Endothelial cell of umbilical vein (primary cell): Measurements from ENCODE around the gene KISS1. TPM values are rescaled to one million over a fixed set of nuclear protein-coding genes. Genes with fewer than 3 reads are reported as not detected.

Source experiments
- BruUV-seq: library from RNA; stranded (reverse); fragments of 400-500 nt; replicated peaks from 2 replicates; lab custom pipeline; 2021; lab: Mats Ljungman, UMichigan
- CTCF ChIA-PET: fragments of 300-600, 350-600 bp; sonication (Branson Sonifier 250); formaldehyde crosslinking; loops from one replicate; lab custom pipeline; 2021; ENCODE audit warnings: antibody characterized with exemption, inconsistent platforms; lab: Charles Lee
- POLR2A ChIA-PET: fragments of 300-600, 350-600 bp; sonication (Branson Sonifier 250); formaldehyde crosslinking; loops from one replicate; lab custom pipeline; 2021; ENCODE audit warnings: antibody characterized with exemption, inconsistent platforms; lab: Charles Lee
- DNase-seq: peaks from one replicate; pipeline ENCODE4 v3.0.0-alpha.2; 2011; ENCODE audit warnings: low read depth, low spot score
- FAIRE-seq: peaks from 2 replicates; lab custom pipeline; 2011; peaks lifted over from hg19 to GRCh38; lab: Jason Lieb, UNC
- H2AFZ ChIP-seq: 2 replicates; pipeline ENCODE4 v1.6.0; 2012; ENCODE audit warnings: low read depth, low read length, control low read depth, inconsistent platforms
- H3K27ac ChIP-seq: 2 replicates; pipeline ENCODE4 v1.5.1; 2011; ENCODE audit warnings: low read depth, mild to moderate bottlenecking, control low read depth, low read length, moderate library complexity; ENCODE audit not compliant: insufficient read depth
- H3K27me3 ChIP-seq, 2 experiments: 2 replicates each; pipeline versions ENCODE4 v1.6.0 to v1.6.1; 2011; ENCODE audit warnings: low read length in 2 of 2, mixed read lengths in 1 of 2; ENCODE audit not compliant: control insufficient read depth in 2 of 2, insufficient read depth in 2 of 2
- H3K36me3 ChIP-seq, 2 experiments: 2 replicates in 1 of 2; 3 replicates in 1 of 2; pipeline ENCODE4 v1.5.1; 2011; ENCODE audit warnings: low read length in 2 of 2, mild to moderate bottlenecking in 1 of 2, moderate library complexity in 1 of 2; ENCODE audit not compliant: control insufficient read depth in 2 of 2, insufficient read depth in 2 of 2; ENCODE audit errors: extremely low read depth in 1 of 2
- H3K4me1 ChIP-seq: 3 replicates; pipeline ENCODE4 v1.5.1; 2011; ENCODE audit warnings: mild to moderate bottlenecking, low read length; ENCODE audit not compliant: control insufficient read depth, insufficient read depth; ENCODE audit errors: extremely low read depth
- H3K4me2 ChIP-seq: 2 replicates; pipeline ENCODE4 v1.6.1; 2011; ENCODE audit warnings: low read length, control low read depth, mixed read lengths; ENCODE audit not compliant: insufficient read depth
- H3K4me3 ChIP-seq, 3 experiments: fragments of 200-600 bp in 1 of 3; sonication (generic), shearing (Covaris generic) in 1 of 3; replicated peaks in 1 of 3; 2 replicates each; pipeline ENCODE4 v1.5.1; 2011 to 2016; ENCODE audit warnings: control low read depth in 3 of 3, low read length in 3 of 3, mild to moderate bottlenecking in 2 of 3, inconsistent platforms in 1 of 3, low read depth in 1 of 3, moderate library complexity in 1 of 3; ENCODE audit not compliant: insufficient read depth in 1 of 3
- H3K79me2 ChIP-seq: 2 replicates; pipeline ENCODE4 v1.6.0; 2012; ENCODE audit warnings: low read length, inconsistent platforms; ENCODE audit not compliant: control insufficient read depth, insufficient read depth
- H3K9ac ChIP-seq: replicated peaks from 2 replicates; pipeline ENCODE3; 2011; ENCODE audit warnings: low read length, control low read depth; ENCODE audit not compliant: insufficient read depth; ENCODE audit errors: extremely low read depth
- H3K9me1 ChIP-seq: replicated peaks from 3 replicates; pipeline ENCODE4 v1.6.0; 2011; ENCODE audit warnings: mild to moderate bottlenecking, low read length; ENCODE audit not compliant: control insufficient read depth, insufficient read depth; ENCODE audit errors: extremely low read depth
- H3K9me3 ChIP-seq: replicated peaks from 2 replicates; pipeline ENCODE4 v1.5.1; 2012; ENCODE audit warnings: low read length, inconsistent platforms; ENCODE audit not compliant: control insufficient read depth, insufficient read depth
- H4K20me1 ChIP-seq: replicated peaks from 2 replicates; pipeline ENCODE3; 2011; ENCODE audit warnings: mild to moderate bottlenecking, low read length; ENCODE audit not compliant: control insufficient read depth, insufficient read depth; ENCODE audit errors: extremely low read depth
- EZH2 ChIP-seq: IDR thresholded peaks from 2 replicates; pipeline ENCODE4 v1.6.1; 2012; ENCODE audit warnings: borderline replicate concordance, low read depth, mild to moderate bottlenecking, moderate library complexity, low read length, inconsistent platforms; ENCODE audit not compliant: severe bottlenecking
- GATA2 ChIP-seq: IDR thresholded peaks from 2 replicates; pipeline ENCODE4 v1.7.0; 2011; ENCODE audit warnings: low read depth, mild to moderate bottlenecking, moderate library complexity, mixed read lengths, low read length; ENCODE audit not compliant: insufficient read length, insufficient read depth
- JUN ChIP-seq: IDR thresholded peaks from 2 replicates; pipeline ENCODE4 v1.6.1; 2011; ENCODE audit warnings: borderline replicate concordance, low read depth; ENCODE audit not compliant: insufficient read length, insufficient read depth
- POLR2A ChIP-seq: IDR thresholded peaks from 2 replicates; pipeline ENCODE4 v1.6.1; 2012; ENCODE audit warnings: low read depth, mild to moderate bottlenecking, control low read depth, low read length
- POLR2AphosphoS5 ChIP-seq: IDR thresholded peaks from 2 replicates; pipeline ENCODE4 v1.6.1; 2012; ENCODE audit warnings: low read depth, mild to moderate bottlenecking, control low read depth, low read length, moderate library complexity; ENCODE audit not compliant: insufficient read depth
- dilution Hi-C: fragments of 300-500 bp; cut with MboI; formaldehyde crosslinking; loops from one replicate; pipeline ENCODE4 v1.15.0; 2019; ENCODE audit warnings: low sequenced_read_pairs; ENCODE audit not compliant: extremely low pct_ligation_motif_present
- intact Hi-C: fragments of 100-400 bp; cut with micrococcal nuclease; formaldehyde crosslinking; loops from one replicate; pipeline ENCODE4 v1.10.0; 2022
- polyA plus RNA-seq, 4 experiments: library from polyadenylated mRNA; depleted of rRNA in 3 of 4; stranded (reverse) in 3 of 4; unstranded in 1 of 4; fragments of >200 nt; gene quantifications; 2 replicates each; pipeline versions ENCODE4 v1.2.1 to v1.2.3, GENCODE V29; 2011 to 2012; ENCODE audit warnings: missing spikeins in 1 of 4
- total RNA-seq: library from RNA; stranded (reverse); gene quantifications from 2 replicates; pipeline ENCODE4 v1.2.3, GENCODE V29; 2021

KISS1 gene
- total and polyA plus RNA-seq, 2 donors (not counting 3 experiments of a cell fraction or from before 2014, with no cell fraction given): 0.22 to 1.00 TPM

- Histone ChIP-seq H3K27ac (peak overlapping the region; percentile 90), H3K9ac (peak overlapping the region; percentile 77), H3K9me1 (no peaks in the 10 kb centered on the region), H4K20me1 (no peaks in the 10 kb centered on the region), H3K27me3 (no peaks in the 10 kb centered on the region), H3K9me3 (no peaks in the 10 kb centered on the region), H3K4me3 (no peak overlapping the region), H3K4me2 (peak overlapping the region; percentile 60), H3K36me3 (no peaks in the 10 kb centered on the region), H2AFZ (peak overlapping the region; percentile 84), H3K79me2 (no peaks in the 10 kb centered on the region), H3K4me1 (peaks cover 32% of the 10 kb centered on the region)
- intact Hi-C loops: loop anchor here (1.0 kb wide), 3 partner anchors 8 to 18 kb away; no protein-coding TSS in a partner anchor
- POLR2A ChIA-PET: interaction anchor here (0.6 to 1.4 kb wide), 4 partner anchors 9 to 821 kb away, joined by 3 to 5 read pairs (median 4); no protein-coding TSS in a partner anchor
- peak; percentile 81 for DNase-seq
- peak; percentile 89 for FAIRE-seq
- TSS peak; percentile 89 for BruUV-seq
- TF ChIP-seq JUN: peak; percentile 58
- peak; percentile 52 for TF ChIP-seq POLR2A
- peak; percentile 36 for TF ChIP-seq POLR2AphosphoS5
- peak; percentile 44 for TF ChIP-seq GATA2
- TF ChIP-seq EZH2: no peak
- dilution Hi-C loops: no loop called here
- CTCF ChIA-PET: interaction anchor here (0.9 to 7.2 kb wide), 13 partner anchors 8 to 319 kb away, joined by 3 to 85 read pairs (median 5); partner anchors contain the start of gene GOLT1A
Measured at GRCh38 chr1:204190212-204191211, 5.8 kb downstream of the KISS1 start.
